ENCODE data around the gene NCAPH2. TPM values are rescaled to one million over a fixed set of nuclear protein-coding genes. Genes with fewer than 3 reads are reported as not detected.
"Not testable (repeated sequence)": the region's sequence is repeated elsewhere in the genome, so short reads cannot be mapped to it uniquely, and the experiment has no call there.

NCAPH2 gene
- total RNA-seq, 1 donor from 2014 or later = 40.9 TPM

DNA sequence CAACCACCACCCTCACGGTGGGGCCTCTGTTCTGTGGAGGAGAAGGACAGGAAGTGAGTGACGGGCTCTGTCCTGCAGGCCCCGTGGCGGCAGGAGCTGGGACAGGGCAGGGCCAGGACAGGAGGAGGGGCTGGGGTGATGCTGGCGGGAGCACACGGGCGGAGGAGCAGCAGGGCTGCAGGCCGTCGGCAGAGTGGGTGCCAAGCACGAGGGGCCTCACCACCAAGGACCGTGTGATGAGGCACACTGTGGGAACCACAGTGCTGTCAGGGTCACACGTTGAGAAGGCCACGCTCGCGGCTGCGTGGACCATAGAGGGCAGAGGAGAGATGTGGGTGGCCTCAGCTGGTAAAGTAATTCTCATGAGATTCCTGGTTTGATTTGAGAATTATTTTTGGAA is 8.9 kb downstream of the NCAPH2 start:
- H3K36me3 Mint-ChIP-seq (ENCODE audit: low read depth, unreplicated experiment) = peaks cover 17% of the 10 kb centered on the region
- peaks cover 6% of the 10 kb centered on the region for H3K4me1 Mint-ChIP-seq (ENCODE audit: unreplicated experiment)
- no peak overlapping the region for H3K4me3 Mint-ChIP-seq (ENCODE audit: unreplicated experiment)
- no peak overlapping the region for H3K27ac Mint-ChIP-seq (ENCODE audit: unreplicated experiment)
- H3K27me3 Mint-ChIP-seq (ENCODE audit: unreplicated experiment) = peaks cover 4% of the 10 kb centered on the region
- H3K9me3 Mint-ChIP-seq (ENCODE audit: unreplicated experiment) = no peaks in the 10 kb centered on the region
- DNase-seq (ENCODE audit: low spot score) = no peak
- TF ChIP-seq, protein P1, sequence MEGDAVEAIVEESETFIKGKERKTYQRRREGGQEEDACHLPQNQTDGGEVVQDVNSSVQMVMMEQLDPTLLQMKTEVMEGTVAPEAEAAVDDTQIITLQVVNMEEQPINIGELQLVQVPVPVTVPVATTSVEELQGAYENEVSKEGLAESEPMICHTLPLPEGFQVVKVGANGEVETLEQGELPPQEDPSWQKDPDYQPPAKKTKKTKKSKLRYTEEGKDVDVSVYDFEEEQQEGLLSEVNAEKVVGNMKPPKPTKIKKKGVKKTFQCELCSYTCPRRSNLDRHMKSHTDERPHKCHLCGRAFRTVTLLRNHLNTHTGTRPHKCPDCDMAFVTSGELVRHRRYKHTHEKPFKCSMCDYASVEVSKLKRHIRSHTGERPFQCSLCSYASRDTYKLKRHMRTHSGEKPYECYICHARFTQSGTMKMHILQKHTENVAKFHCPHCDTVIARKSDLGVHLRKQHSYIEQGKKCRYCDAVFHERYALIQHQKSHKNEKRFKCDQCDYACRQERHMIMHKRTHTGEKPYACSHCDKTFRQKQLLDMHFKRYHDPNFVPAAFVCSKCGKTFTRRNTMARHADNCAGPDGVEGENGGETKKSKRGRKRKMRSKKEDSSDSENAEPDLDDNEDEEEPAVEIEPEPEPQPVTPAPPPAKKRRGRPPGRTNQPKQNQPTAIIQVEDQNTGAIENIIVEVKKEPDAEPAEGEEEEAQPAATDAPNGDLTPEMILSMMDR (IDR thresholded peaks at IDR 0.05; ENCODE audit: unreplicated experiment) = no peak

DNA sequence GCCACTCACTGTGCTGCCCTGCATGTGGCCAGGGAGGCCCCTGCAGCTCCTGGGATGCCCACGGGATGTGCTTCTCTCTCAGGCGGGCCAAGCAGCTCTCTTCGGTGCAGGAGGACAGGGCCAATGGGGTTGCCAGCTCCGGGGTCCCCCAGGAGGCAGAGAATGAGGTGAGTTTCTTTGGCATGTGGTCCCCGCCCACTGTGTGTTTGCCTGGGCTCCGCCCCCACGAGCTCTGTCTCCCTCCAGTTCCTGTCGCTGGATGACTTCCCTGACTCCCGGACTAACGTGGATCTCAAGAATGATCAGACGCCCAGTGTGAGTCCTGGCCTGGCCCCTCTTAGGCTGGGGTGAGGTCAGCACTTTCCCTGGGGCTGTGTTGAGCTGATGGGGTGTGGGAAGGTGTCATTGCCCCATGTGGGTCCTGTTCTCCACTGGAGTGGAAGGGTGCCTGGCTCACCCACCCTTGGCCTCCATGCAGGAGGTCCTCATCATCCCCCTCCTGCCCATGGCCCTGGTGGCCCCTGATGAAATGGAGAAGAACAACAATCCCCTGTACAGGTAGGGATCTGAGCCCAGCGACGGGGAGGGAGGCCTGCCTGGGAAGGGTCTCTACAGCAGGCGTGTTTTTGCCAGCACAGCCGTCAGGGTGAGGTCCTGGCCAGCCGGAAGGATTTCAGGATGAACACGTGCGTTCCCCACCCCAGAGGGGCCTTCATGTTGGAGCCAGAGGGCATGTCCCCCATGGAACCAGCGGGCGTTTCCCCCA is 9.7 kb downstream of the NCAPH2 start:
- H3K4me1 Mint-ChIP-seq (ENCODE audit: unreplicated experiment) = peaks cover 2% of the 10 kb centered on the region
- H3K27ac Mint-ChIP-seq (ENCODE audit: unreplicated experiment) = no peak overlapping the region
- peaks cover 4% of the 10 kb centered on the region for H3K27me3 Mint-ChIP-seq (ENCODE audit: unreplicated experiment)
- H3K9me3 Mint-ChIP-seq (ENCODE audit: unreplicated experiment) = no peaks in the 10 kb centered on the region
- H3K4me3 Mint-ChIP-seq (ENCODE audit: unreplicated experiment) = no peak overlapping the region
- DNase-seq (ENCODE audit: low spot score) = no peak
- H3K36me3 Mint-ChIP-seq (ENCODE audit: low read depth, unreplicated experiment) = peaks cover 17% of the 10 kb centered on the region
- TF ChIP-seq, protein P1 (IDR thresholded peaks at IDR 0.05; ENCODE audit: unreplicated experiment) = no peak

DNA sequence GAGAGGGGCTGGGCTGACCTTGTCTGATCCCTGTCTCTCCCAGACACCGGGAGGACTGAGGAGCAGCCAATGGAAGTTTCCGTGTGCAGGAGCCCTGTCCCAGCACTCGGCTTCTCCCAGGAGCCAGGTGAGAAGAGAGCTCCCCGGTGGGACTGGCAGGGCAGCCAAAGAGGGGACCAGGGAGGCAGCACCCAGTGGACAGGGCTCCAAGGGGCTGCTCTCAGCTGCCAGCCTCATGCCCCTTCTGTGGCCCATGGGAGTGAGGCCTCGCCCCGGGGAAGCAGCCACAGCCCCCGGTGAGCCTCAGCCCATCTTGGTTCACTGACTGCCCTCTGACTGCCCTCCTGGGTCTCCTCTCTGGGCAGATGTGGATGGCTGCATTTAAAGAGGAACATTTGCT is 10.6 kb downstream of the NCAPH2 start:
- Mint-ChIP-seq H3K9me3 (ENCODE audit: unreplicated experiment) (no peaks in the 10 kb centered on the region), H3K27me3 (ENCODE audit: unreplicated experiment) (peaks cover 10% of the 10 kb centered on the region), H3K4me1 (ENCODE audit: unreplicated experiment) (peaks cover 2% of the 10 kb centered on the region), H3K36me3 (ENCODE audit: low read depth, unreplicated experiment) (peaks cover 17% of the 10 kb centered on the region), H3K4me3 (ENCODE audit: unreplicated experiment) (no peak overlapping the region), H3K27ac (ENCODE audit: unreplicated experiment) (no peak overlapping the region)
- TF ChIP-seq, protein P1 (IDR thresholded peaks at IDR 0.05; ENCODE audit: unreplicated experiment) = no peak
- DNase-seq (ENCODE audit: low spot score) = no peak

DNA sequence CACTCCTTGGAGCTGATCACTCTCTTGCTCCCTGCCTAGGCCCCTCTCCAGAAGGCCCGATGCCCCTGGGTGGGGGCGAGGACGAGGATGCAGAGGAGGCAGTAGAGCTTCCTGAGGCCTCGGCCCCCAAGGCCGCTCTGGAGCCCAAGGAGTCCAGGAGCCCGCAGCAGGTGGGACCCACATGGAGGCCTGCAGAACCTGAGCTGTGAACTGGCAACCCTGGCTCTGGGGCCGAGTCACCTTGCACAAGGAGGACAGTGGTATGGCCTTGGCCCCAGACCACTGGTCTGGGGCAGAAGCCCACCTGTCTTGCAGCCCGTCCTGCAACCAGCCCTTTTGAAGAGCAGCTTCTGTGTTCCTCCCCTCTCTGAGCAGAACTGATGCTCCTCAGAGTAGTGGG is 11.1 kb downstream of the NCAPH2 start:
- TF ChIP-seq, protein P1 (IDR thresholded peaks at IDR 0.05; ENCODE audit: unreplicated experiment) = no peak
- no peak overlapping the region for H3K4me3 Mint-ChIP-seq (ENCODE audit: unreplicated experiment)
- peaks cover 17% of the 10 kb centered on the region for H3K36me3 Mint-ChIP-seq (ENCODE audit: low read depth, unreplicated experiment)
- H3K27ac Mint-ChIP-seq (ENCODE audit: unreplicated experiment) = no peak overlapping the region
- peaks cover 2% of the 10 kb centered on the region for H3K4me1 Mint-ChIP-seq (ENCODE audit: unreplicated experiment)
- no peaks in the 10 kb centered on the region for H3K9me3 Mint-ChIP-seq (ENCODE audit: unreplicated experiment)
- peaks cover 7% of the 10 kb centered on the region for H3K27me3 Mint-ChIP-seq (ENCODE audit: unreplicated experiment)
- no peak for DNase-seq (ENCODE audit: low spot score)

DNA sequence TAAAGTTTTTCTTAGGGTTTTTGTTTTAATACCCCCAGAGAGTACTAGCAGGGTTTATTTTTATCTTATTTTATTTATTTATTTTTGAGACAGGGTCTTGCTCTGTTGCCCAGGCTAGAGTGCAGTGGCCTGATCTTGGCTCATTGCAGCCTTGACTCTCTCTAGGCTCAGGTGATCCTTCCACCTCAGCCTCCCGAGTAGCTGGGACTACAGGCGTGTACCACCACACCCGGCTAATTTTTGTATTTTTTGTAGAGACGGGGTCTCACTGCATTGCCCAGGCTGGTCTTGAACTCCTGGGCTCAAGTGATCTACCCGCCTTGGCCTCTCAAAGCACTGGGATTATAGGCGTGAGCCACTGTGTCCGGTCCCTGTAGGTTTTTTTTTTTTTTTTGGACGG is 12.2 kb downstream of the NCAPH2 start:
- not testable (repeated sequence) for H3K4me1 Mint-ChIP-seq (ENCODE audit: unreplicated experiment); H3K27ac Mint-ChIP-seq (ENCODE audit: unreplicated experiment); DNase-seq (ENCODE audit: low spot score); H3K27me3 Mint-ChIP-seq (ENCODE audit: unreplicated experiment); H3K9me3 Mint-ChIP-seq (ENCODE audit: unreplicated experiment); H3K4me3 Mint-ChIP-seq (ENCODE audit: unreplicated experiment)
- peaks cover 18% of the 10 kb centered on the region for H3K36me3 Mint-ChIP-seq (ENCODE audit: low read depth, unreplicated experiment)

Measured in endothelial cell (in vitro differentiated cells).